SK-N-DZ (cell line): ENCODE results near the gene GTPBP4.
A peak's percentile ranks its signal among the peaks of the same experiment; 100 is the strongest.
"Not testable (repeated sequence)": the region's sequence is repeated elsewhere in the genome, so short reads cannot be mapped to it uniquely, and the experiment has no call there.

Experiments used
- DNase-seq: peaks from one replicate; pipeline ENCODE4 v3.0.0-alpha.2; 2015; ENCODE audit warnings: low spot score

The GTPBP4 gene

DNA sequence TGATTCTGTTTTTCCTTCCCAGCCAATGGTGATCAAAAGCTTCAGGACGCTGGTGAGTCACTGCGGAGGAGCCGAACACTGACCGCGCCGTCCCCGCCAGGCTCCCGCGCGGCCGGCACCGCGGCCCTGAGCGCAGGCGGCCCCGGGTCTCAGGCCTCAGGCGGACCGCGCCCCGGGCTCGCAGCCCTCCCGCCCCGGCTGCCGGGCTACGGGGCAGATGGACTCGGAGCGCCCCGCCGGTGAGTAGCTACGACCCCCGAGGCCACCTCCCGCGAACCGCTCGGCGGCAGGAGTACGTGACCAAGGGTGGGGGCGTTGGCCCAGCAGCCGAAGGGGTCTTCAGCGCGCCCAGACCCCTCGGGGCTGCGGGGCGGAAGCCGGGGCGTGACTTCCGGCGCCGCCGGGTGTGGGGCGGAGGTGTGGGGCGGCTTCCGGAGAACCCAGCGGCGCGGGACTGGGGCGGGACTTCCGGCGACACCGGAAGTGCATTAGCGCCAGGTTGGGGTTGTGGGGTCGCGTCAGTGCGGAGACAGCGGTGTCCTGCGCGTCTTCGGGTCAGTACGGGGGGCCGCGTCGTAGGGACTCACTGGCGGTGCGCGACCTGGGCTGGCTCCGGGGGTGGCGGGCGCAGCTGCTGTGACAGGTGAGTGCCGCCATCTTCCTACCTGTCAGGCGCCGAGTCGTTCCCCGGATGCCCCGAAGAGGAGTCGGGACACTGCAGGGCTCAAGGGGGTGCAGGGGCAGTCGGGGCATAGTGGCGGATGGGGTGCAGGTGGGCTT lies 68.3 kb downstream of the GTPBP4 start, which contains the start of gene WDR37:
Gene WDR37 (plus strand): TSS at position 60 of the 780 bp plus-strand sequence. CDS start 15,771 bp downstream, outside the sequence.
- peak; percentile 92 for DNase-seq

DNA sequence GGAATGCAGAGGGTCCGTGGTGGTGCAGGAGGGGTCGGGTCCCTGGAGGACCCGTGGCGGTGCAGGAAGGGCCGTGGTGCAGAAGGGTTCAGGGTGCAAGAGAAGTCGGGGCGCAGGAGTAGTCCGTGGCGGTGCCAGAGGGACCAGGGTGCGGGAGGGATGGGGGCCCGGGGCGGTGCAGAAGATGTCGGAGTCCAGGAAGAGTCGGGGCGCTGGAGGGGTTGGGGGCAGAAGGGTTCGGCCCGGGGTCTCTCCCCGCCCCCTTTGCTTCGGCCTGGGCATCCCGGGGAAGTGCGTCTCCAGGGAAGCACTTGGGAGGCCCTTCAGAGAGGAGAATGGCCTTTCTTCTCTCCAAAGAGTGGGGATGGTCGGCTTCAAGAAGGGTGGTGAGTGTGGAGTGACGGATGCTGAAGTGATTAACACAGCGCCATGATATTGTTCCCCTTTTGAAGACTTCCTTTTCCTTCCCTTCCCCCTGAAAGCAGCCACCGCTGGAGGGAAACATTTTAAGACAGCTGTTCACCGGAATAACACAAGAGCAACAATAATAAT lies 68.9 kb downstream of the GTPBP4 start:
- no peak for DNase-seq

DNA sequence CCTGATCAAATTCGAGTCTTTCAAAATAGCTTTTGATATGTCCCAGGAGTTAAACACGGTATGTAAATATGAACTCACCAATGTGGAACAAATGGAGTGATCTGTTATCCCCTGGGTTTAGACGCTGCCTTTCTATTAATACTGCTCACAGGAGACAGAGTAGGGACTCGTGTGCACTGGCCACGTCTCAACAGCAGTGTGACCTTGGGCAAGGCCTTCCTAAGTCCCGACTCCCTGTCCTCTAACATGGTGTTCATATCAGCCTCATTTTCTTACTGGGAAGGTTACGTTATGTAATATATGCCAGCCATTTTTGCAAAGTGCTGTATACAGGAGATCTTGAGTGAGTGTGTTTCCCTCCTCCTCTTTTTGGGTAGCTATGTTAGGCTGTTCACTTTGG lies 69.8 kb downstream of the GTPBP4 start:
- DNase-seq, result no peak

DNA sequence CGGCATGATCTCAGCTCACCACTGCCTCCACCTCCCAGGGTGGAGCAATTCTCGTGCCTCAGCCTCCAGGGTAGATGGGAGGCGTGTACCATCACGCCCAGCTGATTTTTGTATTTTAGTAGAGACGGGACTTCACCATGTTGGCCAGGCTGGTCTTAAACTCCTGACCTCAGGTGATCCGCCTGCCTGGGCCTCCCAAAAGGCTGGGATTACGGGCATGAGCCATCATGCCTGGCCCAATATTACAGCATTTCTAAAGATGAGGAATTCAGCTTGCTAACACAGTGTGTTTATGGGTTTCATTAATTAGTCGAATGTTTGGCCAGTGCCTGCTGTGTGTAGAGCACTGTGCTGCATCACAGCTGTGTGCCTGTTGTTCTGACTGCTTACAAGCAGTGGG lies 71.7 kb downstream of the GTPBP4 start:
- no peak for DNase-seq

DNA sequence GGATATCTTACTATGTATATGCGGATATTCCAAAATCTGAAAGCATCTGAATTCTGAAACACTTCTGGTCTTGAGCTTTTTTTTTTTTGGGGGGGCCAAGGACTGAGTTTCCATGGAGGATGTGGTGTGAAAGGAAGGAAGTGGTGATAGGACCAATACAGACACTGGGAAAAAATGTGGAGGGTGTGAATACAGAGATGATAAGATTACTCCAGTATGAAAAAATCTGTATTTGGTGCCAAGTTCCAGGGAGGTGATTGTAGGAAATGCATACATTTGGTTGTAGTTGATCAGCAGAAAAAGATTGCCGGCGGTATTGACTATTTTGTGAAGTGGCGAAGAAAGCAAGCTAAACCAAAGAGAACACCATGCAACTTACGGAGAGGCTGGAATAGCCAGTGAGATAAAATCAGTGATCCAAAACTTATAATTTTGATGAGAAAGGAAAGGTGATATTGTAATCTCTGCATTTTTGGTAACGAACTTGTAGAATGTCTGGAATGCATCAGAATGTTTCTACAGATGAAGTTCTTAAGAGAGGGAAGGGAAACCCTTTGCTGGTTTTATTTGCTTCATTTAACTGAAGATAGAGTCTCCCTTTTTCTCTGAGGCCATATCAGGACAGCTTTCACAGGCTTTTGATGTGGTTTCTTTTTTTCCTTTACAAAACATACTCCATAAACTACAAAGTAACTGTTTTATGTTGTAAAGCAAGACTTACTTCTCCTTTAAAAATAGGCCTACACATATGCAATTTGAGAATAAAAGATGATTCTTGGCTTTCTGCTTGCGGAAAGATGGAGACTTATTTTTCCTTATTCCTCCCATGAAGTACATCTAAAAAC lies 73.9 kb downstream of the GTPBP4 start:
- DNase-seq, result no peak

DNA sequence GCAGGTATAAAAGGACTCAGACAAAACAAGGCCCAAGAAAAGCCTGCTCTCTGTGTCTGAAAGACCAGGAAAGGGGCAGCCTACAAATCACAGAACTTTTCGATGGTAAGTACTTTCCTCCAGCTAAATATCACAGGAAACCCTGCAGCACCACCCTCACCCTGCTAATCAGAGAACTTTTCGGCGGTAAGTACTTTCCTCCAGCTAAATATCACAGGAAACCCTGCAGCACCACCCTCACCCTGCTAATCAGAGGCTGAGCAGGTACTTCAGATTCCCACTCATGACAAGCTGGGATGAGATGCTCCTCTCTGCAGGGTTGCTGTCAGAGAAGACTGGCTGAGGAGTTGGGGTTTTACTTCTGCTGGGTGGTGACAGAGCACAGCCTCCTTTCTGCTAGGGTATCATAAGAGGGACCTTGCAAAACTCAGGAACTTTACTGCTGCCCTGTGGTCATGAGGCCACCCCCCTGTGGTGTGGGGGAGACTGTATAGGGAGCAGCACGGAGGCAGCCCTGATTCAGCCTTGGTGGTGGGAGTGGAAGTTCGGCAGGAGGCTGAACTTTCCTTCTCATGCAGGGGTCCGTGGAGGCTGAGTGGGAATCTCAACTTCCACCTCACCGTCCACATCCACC lies 75.1 kb downstream of the GTPBP4 start:
- DNase-seq, result no peak

DNA sequence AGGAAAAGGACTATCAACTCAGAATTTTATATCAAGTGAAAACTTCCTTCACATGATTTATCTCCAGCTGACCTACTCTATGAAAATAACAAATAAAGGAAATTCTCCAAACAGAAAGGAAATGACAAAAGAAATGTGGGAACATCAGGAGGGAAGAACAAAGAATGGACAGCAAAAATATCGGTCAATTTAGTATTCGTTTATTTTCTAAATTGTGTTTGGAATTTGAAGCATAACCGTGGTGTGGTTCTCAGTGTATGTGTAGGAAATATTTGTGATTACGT lies 76.7 kb downstream of the GTPBP4 start:
- no peak for DNase-seq

DNA sequence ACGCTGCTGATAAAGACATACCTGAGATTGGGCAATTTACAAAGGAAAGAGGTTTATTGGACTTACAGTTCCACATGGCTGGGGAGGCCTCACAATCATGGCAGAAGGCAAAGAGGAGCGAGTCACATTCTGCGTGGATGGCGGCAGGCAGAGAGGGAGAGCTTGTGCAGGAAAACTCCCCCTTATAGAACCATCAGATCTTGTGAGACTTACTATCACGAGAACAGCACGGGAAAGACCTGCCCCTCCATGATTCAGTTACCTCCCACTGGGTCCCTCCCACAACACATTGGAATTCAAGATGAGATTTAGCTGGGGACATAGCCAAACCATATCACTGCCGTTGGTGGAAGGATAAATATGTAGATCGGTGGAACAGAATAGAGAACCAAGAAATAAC lies 78.5 kb downstream of the GTPBP4 start:
- DNase-seq, result not testable (repeated sequence)

DNA sequence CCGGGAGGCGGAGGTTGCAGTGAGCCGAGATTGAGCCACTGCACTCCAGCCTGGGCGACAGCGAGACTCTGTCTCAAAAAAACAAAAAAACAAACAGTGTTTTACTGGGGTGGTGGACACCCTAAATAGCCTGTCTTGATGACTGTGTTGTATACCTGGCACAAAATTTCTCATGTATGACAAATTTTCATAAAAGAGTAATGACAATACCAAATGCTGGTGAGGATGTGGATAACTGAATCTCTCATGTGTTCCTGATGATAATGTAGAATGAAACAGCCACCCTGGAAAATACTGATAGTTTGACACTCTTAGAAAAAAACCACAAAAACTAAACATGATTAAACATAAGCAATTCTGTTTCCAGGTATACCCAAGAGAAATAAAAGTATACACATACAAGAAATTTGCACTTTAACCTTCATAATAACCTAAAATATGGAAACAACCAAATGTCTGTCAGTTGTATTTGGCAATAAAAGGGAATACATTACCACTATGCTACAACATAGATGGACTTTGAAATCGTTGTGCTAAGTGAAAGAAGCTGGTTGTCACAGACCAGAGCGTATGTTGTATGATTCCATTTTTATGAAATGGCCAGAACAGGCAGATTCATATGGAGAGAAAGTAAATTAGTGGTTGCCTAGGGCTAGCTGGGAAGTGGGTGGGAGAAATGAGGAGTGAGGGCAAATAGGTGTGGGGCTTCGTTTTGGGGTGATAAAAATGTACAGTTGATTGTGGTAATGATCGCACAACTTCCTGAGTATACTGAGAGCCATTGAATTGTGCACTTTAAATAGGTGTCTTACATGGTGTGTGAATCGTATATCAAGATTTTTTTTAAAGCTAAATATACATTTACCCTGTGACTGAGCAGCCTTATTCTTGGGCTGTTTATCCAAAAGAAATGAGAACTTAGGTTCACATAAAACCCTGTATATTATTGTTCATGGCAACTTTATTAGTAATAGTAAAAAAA lies 80.4 kb downstream of the GTPBP4 start:
- no peak for DNase-seq
